Activated CD4-positive, alpha-beta T cell treated with anti-CD3 and anti-CD28 coated beads for 36 hours (primary cell): Measurements from ENCODE around the gene IFT25. TPM values are rescaled to one million over a fixed set of nuclear protein-coding genes. Genes with fewer than 3 reads are reported as not detected.
A peak's percentile ranks its signal among the peaks of the same experiment; 100 is the strongest.
"Not testable (repeated sequence)": the region's sequence is repeated elsewhere in the genome, so short reads cannot be mapped to it uniquely, and the experiment has no call there.

ENCODE experiments used
- ATAC-seq: fragments of 200-7000 bp; cut with Tn5 transposase; one replicate; pipeline ENCODE4 v1.10.0; 2021; ENCODE audit warnings: mild to moderate bottlenecking, moderate library complexity
- CTCF ChIA-PET: fragments of 350-600 bp; sonication (Branson Sonifier 250); formaldehyde crosslinking; loops from one replicate; lab custom pipeline; 2021; ENCODE audit warnings: antibody characterized with exemption; lab: Charles Lee
- POLR2A ChIA-PET: fragments of 350-600 bp; sonication (Branson Sonifier 250); formaldehyde crosslinking; loops from one replicate; lab custom pipeline; 2021; ENCODE audit warnings: antibody characterized with exemption, inconsistent platforms; lab: Charles Lee
- DNase-seq: peaks from one replicate; pipeline ENCODE4 v3.0.0-alpha.2; 2020
- H3K27ac Mint-ChIP-seq: one replicate; pipeline ENCODE4 v1.8.0; 2021; ENCODE audit warnings: mixed read lengths
- H3K27me3 Mint-ChIP-seq: one replicate; pipeline ENCODE4 v1.8.0; 2021; ENCODE audit warnings: mixed read lengths
- H3K36me3 Mint-ChIP-seq: one replicate; pipeline ENCODE4 v1.8.0; 2021; ENCODE audit warnings: low read depth, mixed read lengths
- H3K4me1 Mint-ChIP-seq: one replicate; pipeline ENCODE4 v1.8.0; 2021; ENCODE audit warnings: mixed read lengths
- H3K4me3 Mint-ChIP-seq: one replicate; pipeline ENCODE4 v1.8.0; 2021; ENCODE audit warnings: mild to moderate bottlenecking, moderate library complexity, mixed read lengths
- H3K9me3 Mint-ChIP-seq: one replicate; pipeline ENCODE4 v1.8.0; 2021; ENCODE audit warnings: low read depth, mixed read lengths
- intact Hi-C, 2 experiments: fragments of 100-400 bp; cut with DNase I in 1 of 2; cut with micrococcal nuclease in 1 of 2; formaldehyde crosslinking; loops; one replicate each; pipeline versions ENCODE4 v1.14.2 to v1.15.1; 2022 to 2024; cut with DNase I, micrococcal nuclease
- total RNA-seq, 2 experiments: library from RNA; stranded (reverse); gene quantifications; one replicate each; pipeline ENCODE4 v1.2.3, GENCODE V29; 2021

IFT25 gene
- total RNA-seq, 2 experiments from 2014 or later = 56.6 to 62.0 TPM

GRCh38 chr1:53889304-53890298, 55.9 kb downstream of the IFT25 start, which contains the start of gene YIPF1:
TSS of gene YIPF1 (minus strand) at chr1:53889797. CDS start at chr1:53888937, 860 bp downstream.
- intact Hi-C loops = loop anchor here (1.0 to 10.0 kb wide), 9 partner anchors 30 to 997 kb away; partner anchors contain the start of genes LRRC42 (in 2 of the 2), NDC1 (in 2 of the 2), TCEANC2 (in 2 of the 2) and TMEM59 (in 2 of the 2)
- Mint-ChIP-seq H3K27me3 (no peaks in the 10 kb centered on the region), H3K4me1 (peaks cover 38% of the 10 kb centered on the region), H3K27ac (peak within 1 kb of the TSS; percentile 94), H3K36me3 (peaks cover 10% of the 10 kb centered on the region), H3K9me3 (no peaks in the 10 kb centered on the region), H3K4me3 (peak within 1 kb of the TSS; percentile 96)
- CTCF ChIA-PET = interaction anchor here (0.7 to 2.5 kb wide), 4 partner anchors 27 to 70 kb away, joined by 3 to 9 read pairs (median 4); no protein-coding TSS in a partner anchor
- ATAC-seq = peak; percentile 90
- POLR2A ChIA-PET = interaction anchor here (0.5 to 2.2 kb wide), 4 partner anchors 46 to 163 kb away, joined by 3 to 16 read pairs (median 4); partner anchors contain the start of genes IFT25, LRRC42 and TMEM59
- DNase-seq = peak; percentile 93

GRCh38 chr1:53888681-53889080, 56.8 kb downstream of the IFT25 start:
- peak overlapping the region; percentile 96 for H3K4me3 Mint-ChIP-seq
- no peaks in the 10 kb centered on the region for H3K9me3 Mint-ChIP-seq
- no peaks in the 10 kb centered on the region for H3K27me3 Mint-ChIP-seq
- ATAC-seq = no peak
- ChIA-PET CTCF (interaction anchor here (1.4 to 2.5 kb wide), 2 partner anchors 27 to 71 kb away, joined by 4 to 9 read pairs; no protein-coding TSS in a partner anchor), POLR2A (no interaction called here)
- H3K36me3 Mint-ChIP-seq = peaks cover 10% of the 10 kb centered on the region
- peak overlapping the region; percentile 94 for H3K27ac Mint-ChIP-seq
- no peak for DNase-seq
- peaks cover 41% of the 10 kb centered on the region for H3K4me1 Mint-ChIP-seq
- intact Hi-C loops = loop anchor here (1.0 to 10.0 kb wide), 5 partner anchors 50 to 906 kb away; partner anchors contain the start of genes NDC1 (in 2 of the 2), LRRC42 (in 1 of the 2), TCEANC2 (in 1 of the 2) and TMEM59 (in 1 of the 2)

- peaks cover 32% of the 10 kb centered on the region for H3K36me3 Mint-ChIP-seq
- H3K27me3 Mint-ChIP-seq, H3K27ac Mint-ChIP-seq, POLR2A ChIA-PET, DNase-seq, H3K4me3 Mint-ChIP-seq, ATAC-seq, H3K9me3 Mint-ChIP-seq: not testable (repeated sequence)
- intact Hi-C loops = loop anchor here in 1 of 2 experiments (10.0 kb wide), 1 partner anchor 911 kb away; no protein-coding TSS in a partner anchor
- CTCF ChIA-PET = interaction anchor here (1.9 to 3.8 kb wide), 3 partner anchors 23 to 76 kb away, joined by 4 to 19 read pairs (median 8); partner anchors contain the start of genes IFT25 and LRRC42
- H3K4me1 Mint-ChIP-seq = peaks cover 22% of the 10 kb centered on the region
Measured at GRCh38 chr1:53883600-53883999, 61.9 kb downstream of the IFT25 start.

GRCh38 chr1:53881853-53882252, 63.6 kb downstream of the IFT25 start:
- DNase-seq, ATAC-seq, H3K27ac Mint-ChIP-seq, H3K27me3 Mint-ChIP-seq, H3K4me3 Mint-ChIP-seq, POLR2A ChIA-PET, H3K9me3 Mint-ChIP-seq: not testable (repeated sequence)
- Mint-ChIP-seq H3K36me3 (peaks cover 27% of the 10 kb centered on the region), H3K4me1 (peaks cover 11% of the 10 kb centered on the region)
- intact Hi-C loops = loop anchor here in 1 of 2 experiments (10.0 kb wide), 1 partner anchor 913 kb away; no protein-coding TSS in a partner anchor
- CTCF ChIA-PET = interaction anchor here (0.6 to 4.1 kb wide), 8 partner anchors 10 to 84 kb away, joined by 3 to 27 read pairs (median 4); partner anchors contain the start of genes IFT25 and LRRC42

GRCh38 chr1:53878492-53879105, 66.9 kb downstream of the IFT25 start:
- intact Hi-C loops = loop anchor here (1.0 to 2.0 kb wide), 3 partner anchors 70 to 81 kb away; no protein-coding TSS in a partner anchor
- Mint-ChIP-seq H3K4me1 (peaks cover 4% of the 10 kb centered on the region), H3K9me3 (peaks cover 3% of the 10 kb centered on the region), H3K27me3 (no peaks in the 10 kb centered on the region), H3K27ac (no peak overlapping the region), H3K36me3 (peaks cover 30% of the 10 kb centered on the region), H3K4me3 (no peak overlapping the region)
- DNase-seq = no peak
- ChIA-PET CTCF (interaction anchor here (0.6 to 4.1 kb wide), 28 partner anchors 14 to 208 kb away, joined by 3 to 35 read pairs (median 4); no protein-coding TSS in a partner anchor), POLR2A (interaction anchor here (1.6 kb wide), 1 partner anchor 70 kb away, joined by 4 read pairs; no protein-coding TSS in a partner anchor)
- ATAC-seq = peak; percentile 36

GRCh38 chr1:53875150-53875549, 70.3 kb downstream of the IFT25 start:
- ATAC-seq, H3K4me3 Mint-ChIP-seq, DNase-seq, POLR2A ChIA-PET, H3K9me3 Mint-ChIP-seq, H3K27ac Mint-ChIP-seq, H3K4me1 Mint-ChIP-seq, intact Hi-C loops, H3K27me3 Mint-ChIP-seq: not testable (repeated sequence)
- CTCF ChIA-PET = interaction anchor here (1.9 to 2.5 kb wide), 3 partner anchors 14 to 84 kb away, joined by 6 to 13 read pairs (median 7); no protein-coding TSS in a partner anchor
- peaks cover 19% of the 10 kb centered on the region for H3K36me3 Mint-ChIP-seq

GRCh38 chr1:53871773-53872484, 73.6 kb downstream of the IFT25 start:
- ATAC-seq = no peak
- peaks cover 15% of the 10 kb centered on the region for H3K36me3 Mint-ChIP-seq
- ChIA-PET CTCF (interaction anchor here (0.7 to 4.2 kb wide), 7 partner anchors 8 to 88 kb away, joined by 3 to 35 read pairs (median 4); no protein-coding TSS in a partner anchor), POLR2A (no interaction called here)
- no peak for DNase-seq
- no peaks in the 10 kb centered on the region for H3K4me1 Mint-ChIP-seq
- no peak overlapping the region for H3K27ac Mint-ChIP-seq
- intact Hi-C loops = no loop called here
- no peaks in the 10 kb centered on the region for H3K9me3 Mint-ChIP-seq
- no peaks in the 10 kb centered on the region for H3K27me3 Mint-ChIP-seq
- H3K4me3 Mint-ChIP-seq = no peak overlapping the region

Other genes with a start within 250 kb of the IFT25 start
- not detected for gene GLIS1, start 206.5 kb downstream of the IFT25 start, total RNA-seq
- 10 to 100 TPM; 31.2 to 38.5 TPM for gene NDC1, start 107.4 kb downstream of the IFT25 start, total RNA-seq
- 10 to 100 TPM; 19.0 to 24.4 TPM for gene YIPF1, start 55.9 kb downstream of the IFT25 start, total RNA-seq
- not detected for gene DIO1, start 51.5 kb downstream of the IFT25 start, total RNA-seq
- gene LRRC42, start 651 bp upstream of the IFT25 start, total RNA-seq = 10 to 100 TPM; 25.4 to 31.3 TPM
- gene LDLRAD1, start 72.5 kb upstream of the IFT25 start, total RNA-seq = not detected
- gene TMEM59, start 107.5 kb upstream of the IFT25 start, total RNA-seq = 100 to 1,000 TPM in 1 of 2 experiments, 10 to 100 TPM in 1; 99.3 to 120 TPM
- 10 to 100 TPM; 14.0 to 14.2 TPM for gene TCEANC2, start 107.9 kb upstream of the IFT25 start, total RNA-seq
- gene CDCP2, start 207.3 kb upstream of the IFT25 start, total RNA-seq = not detected